IPS-18c (cell line): ENCODE measurements around the gene BEST1.
"Not testable (repeated sequence)": the region's sequence is repeated elsewhere in the genome, so short reads cannot be mapped to it uniquely, and the experiment has no call there.

Source experiments
- H3K4me3 ChIP-seq: 2 replicates; pipeline ENCODE4 v1.7.0; 2013; ENCODE audit warnings: low read depth, mild to moderate bottlenecking, low read length, moderate library complexity; ENCODE audit not compliant: insufficient read depth
- H3K9me3 ChIP-seq: one replicate; pipeline ENCODE4 v1.6.1; 2013; ENCODE audit warnings: mild to moderate bottlenecking, low read length, moderate library complexity; ENCODE audit not compliant: control insufficient read depth, insufficient read depth

Gene BEST1

GRCh38 chr11:61956191-61957020, 6.3 kb downstream of the BEST1 start:
- no peak overlapping the region for H3K4me3 ChIP-seq
- H3K9me3 ChIP-seq = no peaks in the 10 kb centered on the region

- H3K4me3 ChIP-seq = no peak overlapping the region
Observed at GRCh38 chr11:61957021-61957770, 7.0 kb downstream of the BEST1 start.

GRCh38 chr11:61958590-61958989, 8.4 kb downstream of the BEST1 start:
- Histone ChIP-seq H3K9me3 (no peaks in the 10 kb centered on the region), H3K4me3 (no peak overlapping the region)

More at GRCh38 chr11:61957021-61957770, 7.0 kb downstream of the BEST1 start:
- no peaks in the 10 kb centered on the region for H3K9me3 ChIP-seq

- Histone ChIP-seq H3K9me3 (no peaks in the 10 kb centered on the region), H3K4me3 (no peak overlapping the region)
Observed at GRCh38 chr11:61959114-61959513, 9.0 kb downstream of the BEST1 start.

GRCh38 chr11:61959678-61960077, 9.5 kb downstream of the BEST1 start:
- Histone ChIP-seq H3K4me3 (no peak overlapping the region), H3K9me3 (no peaks in the 10 kb centered on the region)

- Histone ChIP-seq H3K4me3 (no peak overlapping the region), H3K9me3 (no peaks in the 10 kb centered on the region)
Observed at GRCh38 chr11:61960532-61960931, 10.4 kb downstream of the BEST1 start.

- H3K9me3 ChIP-seq = no peaks in the 10 kb centered on the region
- H3K4me3 ChIP-seq = no peak overlapping the region
Observed at GRCh38 chr11:61961570-61962212, 11.5 kb downstream of the BEST1 start.

- Histone ChIP-seq H3K4me3 (no peak overlapping the region), H3K9me3 (no peaks in the 10 kb centered on the region)
Observed at GRCh38 chr11:61962213-61963015, 12.3 kb downstream of the BEST1 start.

GRCh38 chr11:61963016-61963281, 12.8 kb downstream of the BEST1 start:
- H3K4me3 ChIP-seq = no peak overlapping the region

GRCh38 chr11:61963282-61964057, 13.3 kb downstream of the BEST1 start:
- Histone ChIP-seq H3K4me3 (no peak overlapping the region), H3K9me3 (no peaks in the 10 kb centered on the region)

More at GRCh38 chr11:61963016-61963281, 12.8 kb downstream of the BEST1 start:
- no peaks in the 10 kb centered on the region for H3K9me3 ChIP-seq

GRCh38 chr11:61964058-61964665, 14.0 kb downstream of the BEST1 start:
- Histone ChIP-seq H3K4me3 (no peak overlapping the region), H3K9me3 (no peaks in the 10 kb centered on the region)

GRCh38 chr11:61964666-61965271, 14.6 kb downstream of the BEST1 start:
- H3K4me3 ChIP-seq, H3K9me3 ChIP-seq: not testable (repeated sequence)

- H3K9me3 ChIP-seq = no peaks in the 10 kb centered on the region
- peak overlapping the region; percentile 100 for H3K4me3 ChIP-seq
Observed at GRCh38 chr11:61966734-61967115, 16.6 kb downstream of the BEST1 start.

- no peaks in the 10 kb centered on the region for H3K9me3 ChIP-seq
- peak within 1 kb of the TSS; percentile 100 for H3K4me3 ChIP-seq
Observed at GRCh38 chr11:61967116-61967923, 17.2 kb downstream of the BEST1 start, which contains the start of gene FTH1. FTH1 (minus strand) TSS chr11:61967634; CDS start chr11:61967425, 209 bp downstream.
